ENCODE results near the gene BAMBI. TPM values are rescaled to one million over a fixed set of nuclear protein-coding genes. Genes with fewer than 3 reads are reported as not detected.

BAMBI gene
- total RNA-seq, 1 experiment from 2014 or later, result 4.0 TPM

DNA sequence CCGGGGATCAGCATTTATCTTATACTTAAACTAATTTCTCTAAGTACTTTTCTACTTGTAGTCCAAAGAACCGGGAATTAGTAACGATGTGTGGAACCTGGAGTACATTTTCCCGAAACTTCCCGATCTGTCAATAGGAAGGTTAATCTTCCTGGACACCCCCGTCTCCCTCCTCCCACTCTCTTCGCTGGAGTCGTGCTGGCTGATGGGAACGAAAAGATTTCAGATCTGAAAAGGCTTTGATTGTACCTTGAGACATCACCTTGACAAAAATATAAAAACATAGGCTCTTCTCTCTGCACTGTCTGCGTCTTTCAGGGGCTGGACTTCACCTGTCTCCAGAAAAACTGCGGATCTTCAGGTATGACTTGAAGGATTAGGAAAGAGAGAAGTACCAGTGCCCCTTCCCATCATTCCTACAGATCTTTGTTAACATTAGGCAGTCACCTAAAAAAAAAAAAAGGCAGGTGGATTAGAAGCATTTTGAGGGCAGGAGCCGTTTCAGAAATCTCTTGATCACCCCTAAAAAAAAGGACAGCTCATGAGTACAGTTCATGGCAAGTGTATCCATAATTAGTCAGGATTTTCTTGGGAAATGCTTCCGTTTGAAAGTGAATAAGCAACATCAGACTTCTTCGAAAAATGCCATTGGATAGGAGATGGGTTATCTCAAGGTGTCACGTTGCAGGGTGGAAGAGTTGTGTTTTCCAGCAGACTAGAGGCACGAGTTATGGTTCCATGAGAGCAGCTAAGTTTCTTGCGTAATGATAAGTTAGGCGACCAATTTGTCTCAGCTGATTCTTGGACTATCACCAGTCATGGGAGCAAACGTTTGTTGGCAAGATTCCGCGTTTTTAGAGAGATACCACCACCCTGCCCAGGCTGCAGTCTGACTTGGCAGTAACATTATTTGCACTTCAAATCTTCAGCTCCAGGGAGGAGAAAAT, 7.8 kb upstream of the BAMBI start:
- no peak for DNase-seq (ENCODE audit: extremely low read depth, low read depth)

GRCh38 chr10:28674782-28675181, 2.5 kb upstream of the BAMBI start:
- no peak for DNase-seq (ENCODE audit: extremely low read depth, low read depth)

- no peak for DNase-seq (ENCODE audit: extremely low read depth, low read depth)
Measured at GRCh38 chr10:28676326-28676967, 874 bp upstream of the BAMBI start.

DNA sequence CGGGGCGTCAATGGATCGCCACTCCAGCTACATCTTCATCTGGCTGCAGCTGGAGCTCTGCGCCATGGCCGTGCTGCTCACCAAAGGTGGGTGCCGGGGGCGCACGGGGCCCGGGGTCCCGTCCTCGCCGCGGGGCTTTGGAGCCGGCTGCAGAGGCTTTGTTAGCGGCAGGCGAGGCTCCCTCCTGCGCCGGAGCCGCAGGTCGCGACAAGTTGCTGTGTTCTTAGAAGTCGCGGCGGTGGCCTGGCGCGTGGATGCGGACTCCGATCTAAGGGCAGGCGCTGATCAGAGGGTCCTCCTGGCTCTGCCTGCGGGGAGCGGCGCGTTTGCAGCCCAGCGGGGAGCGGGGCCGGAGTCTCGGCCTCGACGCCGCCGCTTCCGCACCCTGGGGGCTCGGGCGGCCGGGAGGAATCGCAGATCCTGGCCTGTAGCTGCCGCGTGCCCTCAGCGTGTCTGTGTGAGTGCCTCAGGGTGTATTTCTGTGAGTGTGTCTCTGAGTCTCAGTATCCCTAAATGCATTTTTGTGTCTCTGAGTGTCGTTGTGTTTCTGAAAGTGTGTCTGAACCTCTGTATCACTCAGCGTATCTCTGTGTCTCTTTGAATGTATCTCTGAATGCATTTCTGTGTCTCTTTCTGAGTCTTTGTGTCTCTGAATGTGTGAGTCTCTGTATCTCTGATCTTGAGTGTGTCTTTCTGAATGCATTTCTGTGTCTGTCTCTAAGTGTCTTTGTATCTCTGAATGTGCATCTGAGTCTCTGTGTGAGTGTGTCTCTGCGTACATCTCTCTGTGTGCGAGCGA, 766 bp downstream of the BAMBI start:
- no peak for DNase-seq (ENCODE audit: extremely low read depth, low read depth)

DNA sequence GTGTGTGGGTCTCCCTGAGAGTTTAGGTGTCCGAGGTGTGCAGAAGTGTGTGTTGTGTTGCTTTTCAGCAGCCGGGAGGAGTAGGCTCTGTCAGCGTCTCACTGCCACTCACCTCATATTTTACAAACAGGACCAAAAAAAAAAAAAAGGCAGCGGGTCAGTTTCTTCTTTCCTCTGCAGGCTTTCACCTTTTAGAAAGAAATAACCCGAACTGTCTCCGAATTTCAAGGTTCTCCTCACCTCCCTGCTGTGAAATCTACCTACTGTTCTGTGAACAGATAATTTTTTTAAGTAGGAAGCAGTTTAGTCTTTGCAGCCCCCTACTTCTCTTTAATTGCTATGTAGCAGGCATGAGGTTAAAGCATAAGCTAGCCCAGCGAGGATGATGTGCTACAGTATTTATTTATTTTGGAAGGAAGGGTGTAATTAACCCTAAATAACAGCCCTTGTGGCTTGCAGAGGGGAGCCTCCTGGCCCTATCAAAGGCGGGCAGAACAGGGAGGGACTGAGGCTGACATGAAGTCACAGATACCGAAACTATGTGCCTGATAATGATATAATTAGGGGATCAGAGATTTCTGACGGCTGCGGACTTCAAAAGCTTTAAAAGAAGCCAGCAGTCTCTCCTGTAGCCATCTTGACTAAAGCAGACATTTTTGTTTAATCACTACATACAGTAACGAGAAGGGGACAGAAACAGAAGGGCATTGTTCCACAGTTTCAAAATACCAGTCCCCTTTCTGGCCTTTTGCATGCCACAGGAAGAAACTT, 1.6 kb downstream of the BAMBI start:
- no peak for DNase-seq (ENCODE audit: extremely low read depth, low read depth)

- DNase-seq (ENCODE audit: extremely low read depth, low read depth), result no peak
Measured at GRCh38 chr10:28679581-28680357, 2.4 kb downstream of the BAMBI start.

GRCh38 chr10:28680358-28680752, 3.0 kb downstream of the BAMBI start:
- no peak for DNase-seq (ENCODE audit: extremely low read depth, low read depth)

DNA sequence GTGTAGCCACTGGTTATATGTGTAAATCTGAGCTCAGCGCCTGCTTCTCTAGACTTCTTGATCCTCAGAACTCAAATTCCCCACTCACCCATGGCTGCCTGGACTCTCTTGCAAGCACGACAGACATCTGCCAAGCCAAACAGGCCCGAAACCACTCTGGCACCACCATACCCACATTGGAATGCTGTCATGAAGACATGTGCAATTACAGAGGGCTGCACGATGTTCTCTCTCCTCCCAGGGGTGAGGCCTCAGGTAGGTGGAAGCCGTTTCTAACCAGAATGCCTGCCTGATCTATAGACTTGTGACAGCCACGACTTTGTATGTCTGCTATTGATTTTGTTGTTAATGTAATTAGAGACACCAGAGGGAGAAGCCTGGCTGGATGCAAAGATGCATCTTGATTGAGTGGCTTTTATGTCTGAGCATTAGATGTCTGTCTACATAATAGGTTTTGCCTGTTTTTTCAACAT, 4.0 kb downstream of the BAMBI start:
- DNase-seq (ENCODE audit: extremely low read depth, low read depth), result no peak

DNA sequence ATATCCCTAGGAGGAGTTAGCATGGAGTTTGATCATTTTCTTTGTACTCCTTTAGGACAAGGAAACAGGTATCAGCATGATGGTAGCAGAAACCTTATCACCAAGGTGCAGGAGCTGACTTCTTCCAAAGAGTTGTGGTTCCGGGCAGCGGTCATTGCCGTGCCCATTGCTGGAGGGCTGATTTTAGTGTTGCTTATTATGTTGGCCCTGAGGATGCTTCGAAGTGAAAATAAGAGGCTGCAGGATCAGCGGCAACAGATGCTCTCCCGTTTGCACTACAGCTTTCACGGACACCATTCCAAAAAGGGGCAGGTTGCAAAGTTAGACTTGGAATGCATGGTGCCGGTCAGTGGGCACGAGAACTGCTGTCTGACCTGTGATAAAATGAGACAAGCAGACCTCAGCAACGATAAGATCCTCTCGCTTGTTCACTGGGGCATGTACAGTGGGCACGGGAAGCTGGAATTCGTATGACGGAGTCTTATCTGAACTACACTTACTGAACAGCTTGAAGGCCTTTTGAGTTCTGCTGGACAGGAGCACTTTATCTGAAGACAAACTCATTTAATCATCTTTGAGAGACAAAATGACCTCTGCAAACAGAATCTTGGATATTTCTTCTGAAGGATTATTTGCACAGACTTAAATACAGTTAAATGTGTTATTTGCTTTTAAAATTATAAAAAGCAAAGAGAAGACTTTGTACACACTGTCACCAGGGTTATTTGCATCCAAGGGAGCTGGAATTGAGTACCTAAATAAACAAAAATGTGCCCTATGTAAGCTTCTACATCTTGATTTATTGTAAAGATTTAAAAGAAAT, 4.8 kb downstream of the BAMBI start:
- no peak for DNase-seq (ENCODE audit: extremely low read depth, low read depth)

DNA sequence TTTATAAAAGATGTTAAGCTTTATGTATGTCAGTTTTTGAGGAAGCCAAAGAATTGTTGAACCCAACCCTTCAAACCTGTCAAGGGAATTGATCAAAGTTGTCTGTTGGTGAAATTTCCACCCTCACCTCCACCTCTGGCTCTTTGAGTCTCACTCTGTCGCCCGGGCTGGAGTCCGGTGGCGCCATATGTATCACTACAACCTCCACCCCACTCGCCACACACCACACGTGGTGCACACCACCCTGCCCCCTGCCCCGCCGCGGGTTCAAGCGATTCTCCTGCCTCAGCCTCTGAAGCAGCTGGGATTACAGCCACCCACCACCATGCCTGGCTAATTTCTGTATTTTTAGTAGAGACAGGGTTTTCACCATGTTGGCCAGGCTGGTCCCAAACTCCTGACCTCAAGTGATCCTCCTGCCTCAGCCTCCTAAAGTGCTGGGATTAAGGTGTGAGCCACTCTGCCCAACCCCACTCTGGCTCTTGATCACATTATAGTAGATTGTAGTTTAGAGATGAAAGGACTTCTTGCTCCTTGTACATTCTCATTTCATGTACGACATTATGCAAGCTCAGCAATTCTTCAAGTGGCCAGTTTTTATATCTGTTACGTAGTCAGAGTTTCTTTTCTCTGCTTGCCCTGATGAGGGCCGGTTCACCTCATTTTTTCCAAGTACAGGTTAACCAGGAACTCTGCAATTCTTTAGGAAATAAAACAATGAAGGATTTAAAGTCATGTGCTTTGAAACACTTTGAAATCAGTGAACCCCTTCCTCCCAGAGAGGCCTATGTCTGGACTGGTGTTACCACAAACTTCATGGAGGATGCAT, 7.0 kb downstream of the BAMBI start:
- no peak for DNase-seq (ENCODE audit: extremely low read depth, low read depth)

- DNase-seq (ENCODE audit: extremely low read depth, low read depth), result no peak
Measured at GRCh38 chr10:28684986-28685580, 7.8 kb downstream of the BAMBI start.

- DNase-seq (ENCODE audit: extremely low read depth, low read depth), result no peak
Measured at GRCh38 chr10:28685717-28686116, 8.4 kb downstream of the BAMBI start.

DNA sequence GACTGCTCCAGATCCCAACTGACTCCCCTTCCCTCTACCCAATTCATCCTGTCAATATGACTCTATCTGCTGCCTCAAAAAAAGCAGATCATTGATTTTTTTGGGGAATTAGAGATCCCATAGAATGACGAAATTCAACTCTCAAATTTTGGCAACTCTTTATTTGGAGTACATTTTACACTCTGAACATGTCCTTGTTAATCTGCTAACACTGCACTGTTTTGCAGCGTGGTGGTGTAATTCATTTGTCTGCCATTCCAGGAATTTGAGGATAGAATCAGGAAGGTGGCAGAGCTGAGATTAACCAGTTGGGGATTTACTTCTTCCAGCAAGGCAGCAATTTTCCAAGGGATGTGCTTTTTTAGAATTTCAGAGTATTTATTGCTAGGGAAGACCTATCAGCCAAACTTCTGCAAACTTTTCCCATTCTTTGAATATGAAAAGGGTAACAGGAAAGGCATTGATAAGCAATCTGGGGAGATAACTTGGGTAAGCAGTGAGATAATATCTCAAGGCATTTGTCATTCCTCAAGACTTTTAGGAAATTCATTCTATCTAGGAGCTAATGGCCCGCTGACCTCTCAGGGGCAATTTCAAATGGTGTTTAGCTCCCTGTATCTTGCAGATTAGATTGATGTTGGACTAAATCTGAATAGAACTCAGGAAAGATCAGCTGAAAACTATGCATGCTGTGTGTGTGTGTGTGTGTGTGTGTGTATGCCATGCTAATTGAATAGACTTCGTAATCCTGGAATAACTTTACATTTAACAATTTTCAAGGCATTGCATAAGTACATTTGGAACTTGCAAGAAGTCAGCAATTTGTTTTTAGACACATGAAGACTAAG, 9.7 kb downstream of the BAMBI start:
- no peak for DNase-seq (ENCODE audit: extremely low read depth, low read depth)

DNA sequence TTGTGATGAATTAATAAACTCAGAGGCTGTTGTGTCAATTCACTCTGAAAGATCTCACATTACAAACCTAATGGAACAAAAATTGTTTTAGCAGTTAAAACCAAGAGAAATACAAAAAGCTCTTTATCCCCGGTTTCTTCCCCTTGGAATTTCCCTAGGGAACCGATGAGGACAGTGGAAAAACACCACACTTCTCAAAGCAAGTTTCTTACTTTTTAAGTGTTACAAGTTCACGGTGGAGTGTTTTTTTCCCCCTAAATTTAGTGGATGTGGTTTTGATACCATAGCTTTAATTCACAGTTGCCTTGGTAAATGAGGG, 10.3 kb downstream of the BAMBI start:
- no peak for DNase-seq (ENCODE audit: extremely low read depth, low read depth)

DNA sequence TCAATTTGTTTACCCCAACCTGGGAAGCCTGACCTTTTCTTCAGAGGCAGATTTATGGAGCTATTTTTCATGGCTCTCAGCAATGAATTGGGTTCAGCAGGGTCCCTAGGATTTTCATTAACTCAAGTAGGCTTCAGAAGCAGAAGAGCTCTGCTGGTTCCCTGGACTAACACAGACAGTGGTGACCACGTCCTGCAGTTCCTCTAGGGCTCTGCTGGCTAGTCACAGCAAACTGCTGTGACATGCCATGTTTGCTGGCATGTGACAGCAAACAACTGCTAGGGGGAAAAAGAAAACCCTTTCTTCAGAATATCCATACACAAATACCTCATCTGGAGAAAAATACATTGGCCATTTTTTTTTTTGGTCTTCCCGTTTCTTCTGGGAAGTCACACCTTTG, 13.2 kb downstream of the BAMBI start:
- DNase-seq (ENCODE audit: extremely low read depth, low read depth), result no peak

DNA sequence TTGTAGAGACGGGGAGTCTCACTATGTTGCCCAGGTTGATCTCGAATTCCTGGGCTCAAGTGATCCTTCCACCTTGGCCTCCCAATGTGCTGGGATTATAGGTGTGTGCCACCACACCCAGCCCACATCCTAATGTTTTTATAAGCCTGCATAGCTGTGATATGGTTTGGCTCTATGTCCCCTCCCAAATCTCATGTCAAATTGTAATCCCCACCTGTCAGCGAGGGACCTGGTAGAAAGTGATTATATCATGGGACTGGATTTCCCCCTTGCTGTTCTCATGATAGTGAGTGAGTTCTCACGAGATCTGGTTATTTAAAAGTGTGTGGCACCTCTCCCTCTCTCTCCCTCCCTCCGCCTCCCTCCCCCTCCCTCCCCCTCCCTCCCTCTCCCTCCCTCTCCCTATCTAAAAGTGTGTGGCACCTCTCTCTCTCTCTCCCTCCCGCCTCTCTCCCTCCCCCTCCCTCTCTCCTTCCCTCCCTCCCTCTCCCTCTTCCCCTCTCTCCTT, 13.9 kb downstream of the BAMBI start:
- no peak for DNase-seq (ENCODE audit: extremely low read depth, low read depth)
